GM23248 (cell line): Measurements from ENCODE around the gene HNRNPA0. TPM values are rescaled to one million over a fixed set of nuclear protein-coding genes. Genes with fewer than 3 reads are reported as not detected.

Source experiments
- DNase-seq: peaks from one replicate; pipeline ENCODE4 v3.0.0-alpha.2; 2015
- H2AFZ ChIP-seq: fragments of 200-600 bp; sonication (generic); 2 replicates; pipeline ENCODE4 v1.6.1; 2016; ENCODE audit warnings: antibody characterized with exemption
- H3F3A ChIP-seq: fragments of 200-600 bp; sonication (generic); 2 replicates; pipeline ENCODE4 v1.6.1; 2016; ENCODE audit warnings: mild to moderate bottlenecking, antibody characterized with exemption, mixed run types; ENCODE audit not compliant: insufficient read depth
- H3K27ac ChIP-seq: fragments of 200-600 bp; sonication (generic); 2 replicates; pipeline ENCODE4 v1.5.1; 2016; ENCODE audit warnings: mild to moderate bottlenecking
- H3K27me3 ChIP-seq: fragments of 200-600 bp; sonication (generic); replicated peaks from 2 replicates; pipeline ENCODE4 v1.6.1; 2016; ENCODE audit warnings: mild to moderate bottlenecking; ENCODE audit not compliant: insufficient read depth
- H3K36me3 ChIP-seq: fragments of 200-600 bp; sonication (generic); 2 replicates; pipeline ENCODE4 v1.6.1; 2016; ENCODE audit warnings: low read depth, mild to moderate bottlenecking
- H3K4me1 ChIP-seq: fragments of 200-600 bp; sonication (generic); 2 replicates; pipeline ENCODE4 v1.6.1; 2016; ENCODE audit warnings: mild to moderate bottlenecking; ENCODE audit not compliant: insufficient read depth
- H3K4me2 ChIP-seq: fragments of 200-600 bp; sonication (generic); one replicate; pipeline ENCODE4 v1.6.1; 2016; ENCODE audit warnings: mild to moderate bottlenecking; ENCODE audit not compliant: unreplicated experiment
- H3K4me3 ChIP-seq: fragments of 200-600 bp; sonication (generic); 2 replicates; pipeline ENCODE4 v1.5.1; 2016; ENCODE audit warnings: mild to moderate bottlenecking
- H3K79me2 ChIP-seq: fragments of 200-600 bp; sonication (generic); 2 replicates; pipeline ENCODE4 v1.6.1; 2016; ENCODE audit warnings: mild to moderate bottlenecking; ENCODE audit not compliant: insufficient read depth
- H3K9ac ChIP-seq: fragments of 200-600 bp; sonication (generic); 2 replicates; pipeline ENCODE4 v1.6.1; 2016; ENCODE audit warnings: mild to moderate bottlenecking
- H3K9me2 ChIP-seq: fragments of 200-600 bp; sonication (generic); 2 replicates; pipeline ENCODE4 v1.6.1; 2016; ENCODE audit warnings: mixed run types, mild to moderate bottlenecking, moderate library complexity; ENCODE audit not compliant: insufficient read depth
- H3K9me3 ChIP-seq: fragments of 200-600 bp; sonication (generic); one replicate; pipeline ENCODE4 v1.6.1; 2017; ENCODE audit warnings: low read depth
- H4K20me1 ChIP-seq: fragments of 200-600 bp; sonication (generic); 2 replicates; pipeline ENCODE4 v1.6.0; 2016; ENCODE audit not compliant: insufficient read depth
- EZH2 ChIP-seq: fragments of 200-600 bp; sonication (generic); IDR thresholded peaks from 2 replicates; pipeline ENCODE4 v1.6.1; 2018; ENCODE audit warnings: antibody characterized with exemption, mild to moderate bottlenecking; ENCODE audit not compliant: insufficient read depth, poor library complexity, severe bottlenecking
- EZH2phosphoT487 ChIP-seq: fragments of 200-600 bp; sonication (generic); IDR thresholded peaks from 2 replicates; pipeline ENCODE4 v1.6.1; 2018; ENCODE audit warnings: antibody characterized with exemption, moderate library complexity, mild to moderate bottlenecking, low read depth; ENCODE audit not compliant: insufficient read depth
- WGBS, 2 experiments: methylation state at CpG; one replicate each; pipeline ENCODE4 v1.1.6; 2015 to 2017; ENCODE audit warnings: low lambda C conversion rate in 2 of 2, low coverage in 1 of 2; ENCODE audit errors: missing lambda C conversion rate in 2 of 2; 5-methylcytosine and 5-hydroxymethylcytosine counted together
- in situ Hi-C: fragments of 300-500 bp; cut with MboI; formaldehyde crosslinking; loops from 2 replicates; pipeline ENCODE4 v1.15.0; 2020
- polyA plus RNA-seq: library from polyadenylated mRNA; unstranded; fragments of >200 nt; fragmentation: Nextera tagmentation; extraction: Ambion mirVana; gene quantifications from 2 replicates; pipeline ENCODE4 v1.2.1, GENCODE V29; 2016
- total RNA-seq: library from RNA; depleted of rRNA; stranded (reverse); fragments of >200 nt; shearing (Covaris generic); gene quantifications from 2 replicates; pipeline ENCODE4 v1.2.3, GENCODE V29; 2014

HNRNPA0 gene
- total and polyA plus RNA-seq, 2 experiments from 2014 or later: 5.2 to 12.2 TPM

- no peaks in the 10 kb centered on the region for H3F3A ChIP-seq
- 67 to 69% methylated on average over 3 of the region's 3 CpGs for WGBS, 2 experiments
- TF ChIP-seq EZH2: no peak
- no peak for TF ChIP-seq EZH2phosphoT487
- no peaks in the 10 kb centered on the region for H3K79me2 ChIP-seq
- H2AFZ ChIP-seq: no peak overlapping the region
- H3K9me3 ChIP-seq: no peaks in the 10 kb centered on the region
- no peak overlapping the region for H3K27ac ChIP-seq
- DNase-seq: peak; percentile 26
- H4K20me1 ChIP-seq: no peaks in the 10 kb centered on the region
- no peak overlapping the region for H3K4me3 ChIP-seq
- H3K9me2 ChIP-seq: no peaks in the 10 kb centered on the region
- no peaks in the 10 kb centered on the region for H3K27me3 ChIP-seq
- no peak overlapping the region for H3K9ac ChIP-seq
- H3K4me2 ChIP-seq: no peak overlapping the region
- no peaks in the 10 kb centered on the region for H3K36me3 ChIP-seq
- peaks cover 13% of the 10 kb centered on the region; the same call in 1 of the 2 replicates for H3K4me1 ChIP-seq
- in situ Hi-C loops: no loop called here
Observed at GRCh38 chr5:137761566-137761965, 7.4 kb upstream of the HNRNPA0 start.

GRCh38 chr5:137760719-137761516 is 6.8 kb upstream of the HNRNPA0 start:
- DNase-seq: peak; percentile 39
- Histone ChIP-seq H3K4me2 (no peak overlapping the region), H2AFZ (no peak overlapping the region), H3K9me2 (no peaks in the 10 kb centered on the region), H3K4me1 (peaks cover 13% of the 10 kb centered on the region; the same call in 1 of the 2 replicates), H4K20me1 (no peaks in the 10 kb centered on the region), H3K9me3 (no peaks in the 10 kb centered on the region), H3K27ac (no peak overlapping the region), H3F3A (no peaks in the 10 kb centered on the region), H3K9ac (no peak overlapping the region), H3K79me2 (no peaks in the 10 kb centered on the region), H3K27me3 (no peaks in the 10 kb centered on the region), H3K4me3 (no peak overlapping the region), H3K36me3 (no peaks in the 10 kb centered on the region)
- TF ChIP-seq EZH2phosphoT487: no peak
- no peak for TF ChIP-seq EZH2
- WGBS, 2 experiments: 77 to 81% methylated on average over 7 of the region's 7 CpGs
- in situ Hi-C loops: no loop called here

- Histone ChIP-seq H3K4me2 (no peak overlapping the region), H3K27ac (no peak overlapping the region)
- 99 to 100% methylated on average over 4 of the region's 4 CpGs for WGBS, 2 experiments
Observed at GRCh38 chr5:137760294-137760693, 6.1 kb upstream of the HNRNPA0 start.

GRCh38 chr5:137758715-137759306 is 4.6 kb upstream of the HNRNPA0 start:
- peak; percentile 6 for DNase-seq
- H3K9me2 ChIP-seq: no peaks in the 10 kb centered on the region
- in situ Hi-C loops: no loop called here
- 65% methylated on average over 6 of the region's 6 CpGs for WGBS, 2 experiments
- H3F3A ChIP-seq: no peaks in the 10 kb centered on the region
- H3K36me3 ChIP-seq: no peaks in the 10 kb centered on the region
- no peaks in the 10 kb centered on the region for H3K27me3 ChIP-seq
- no peaks in the 10 kb centered on the region for H4K20me1 ChIP-seq
- H3K4me3 ChIP-seq: no peak overlapping the region
- H3K4me1 ChIP-seq: peaks cover 13% of the 10 kb centered on the region; the same call in 1 of the 2 replicates
- H3K79me2 ChIP-seq: peaks cover 3% of the 10 kb centered on the region
- H3K9me3 ChIP-seq: no peaks in the 10 kb centered on the region
- TF ChIP-seq EZH2phosphoT487 (no peak), EZH2 (no peak)
- no peak overlapping the region for H3K27ac ChIP-seq
- no peak overlapping the region for H2AFZ ChIP-seq
- no peak overlapping the region for H3K9ac ChIP-seq
- no peak overlapping the region for H3K4me2 ChIP-seq

More at GRCh38 chr5:137760294-137760693, 6.1 kb upstream of the HNRNPA0 start:
- Histone ChIP-seq H3K9me2 (no peaks in the 10 kb centered on the region), H3K79me2 (no peaks in the 10 kb centered on the region), H3K9me3 (no peaks in the 10 kb centered on the region), H3K36me3 (no peaks in the 10 kb centered on the region), H4K20me1 (no peaks in the 10 kb centered on the region), H3K4me1 (peaks cover 13% of the 10 kb centered on the region; the same call in 1 of the 2 replicates), H3K27me3 (no peaks in the 10 kb centered on the region), H3K4me3 (no peak overlapping the region), H3F3A (no peaks in the 10 kb centered on the region), H2AFZ (no peak overlapping the region), H3K9ac (no peak overlapping the region)
- DNase-seq: no peak
- in situ Hi-C loops: no loop called here
- no peak for TF ChIP-seq EZH2
